Measurements from ENCODE around the gene CCN2. TPM values are rescaled to one million over a fixed set of nuclear protein-coding genes. Genes with fewer than 3 reads are reported as not detected.
A peak's percentile ranks its signal among the peaks of the same experiment; 100 is the strongest.
"Not testable (repeated sequence)": the region's sequence is repeated elsewhere in the genome, so short reads cannot be mapped to it uniquely, and the experiment has no call there.

CCN2 gene
- total RNA-seq, 1 donor from 2014 or later, result 4.1 TPM

GRCh38 chr6:131946992-131947955 is 3.9 kb downstream of the CCN2 start:
- DNase-seq (ENCODE audit: low spot score in 2 of 2), result no peak
- no peak for FAIRE-seq

DNA sequence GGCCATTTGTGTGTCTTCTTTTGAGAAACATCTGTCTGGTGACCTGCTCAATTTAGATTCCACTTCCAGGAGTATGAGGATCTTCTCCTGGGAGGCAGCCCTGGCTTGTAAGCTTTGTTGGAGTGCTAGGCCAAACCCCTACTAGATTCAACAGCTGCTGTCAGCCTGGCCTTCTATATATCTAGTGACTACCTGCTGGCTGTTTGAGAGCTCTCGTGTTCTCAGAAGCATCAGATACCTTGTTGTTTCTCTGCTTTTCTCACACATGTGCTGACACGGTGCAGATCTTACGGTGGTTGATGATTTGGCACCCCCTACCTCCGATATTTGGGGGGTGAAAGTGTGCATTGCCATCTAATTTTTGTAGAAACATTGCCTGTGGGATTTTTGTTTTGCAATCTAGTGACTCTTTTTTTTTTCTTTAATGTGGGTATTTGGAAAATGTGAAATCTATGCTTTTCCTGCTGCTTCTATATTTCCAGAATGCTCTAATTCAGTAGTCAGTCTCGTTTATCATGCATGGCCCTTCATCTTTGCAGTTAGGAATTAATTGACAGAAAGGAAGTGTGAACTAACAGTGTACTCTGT is 4.7 kb downstream of the CCN2 start:
- FAIRE-seq (no peak), DNase-seq (ENCODE audit: low spot score in 2 of 2) (no peak)

GRCh38 chr6:131945971-131946370 is 5.2 kb downstream of the CCN2 start:
- no peak for FAIRE-seq
- DNase-seq (ENCODE audit: low spot score in 2 of 2), result no peak

- DNase-seq (ENCODE audit: low spot score in 2 of 2), result no peak
- no peak for FAIRE-seq
Measured at GRCh38 chr6:131937703-131938631, 13.2 kb downstream of the CCN2 start.

- FAIRE-seq (no peak), DNase-seq (ENCODE audit: low spot score in 2 of 2) (no peak)
Measured at GRCh38 chr6:131937226-131937625, 13.9 kb downstream of the CCN2 start.

- no peak for DNase-seq (ENCODE audit: low spot score in 2 of 2)
- FAIRE-seq, result no peak
Measured at GRCh38 chr6:131936156-131936555, 15.0 kb downstream of the CCN2 start.

DNA sequence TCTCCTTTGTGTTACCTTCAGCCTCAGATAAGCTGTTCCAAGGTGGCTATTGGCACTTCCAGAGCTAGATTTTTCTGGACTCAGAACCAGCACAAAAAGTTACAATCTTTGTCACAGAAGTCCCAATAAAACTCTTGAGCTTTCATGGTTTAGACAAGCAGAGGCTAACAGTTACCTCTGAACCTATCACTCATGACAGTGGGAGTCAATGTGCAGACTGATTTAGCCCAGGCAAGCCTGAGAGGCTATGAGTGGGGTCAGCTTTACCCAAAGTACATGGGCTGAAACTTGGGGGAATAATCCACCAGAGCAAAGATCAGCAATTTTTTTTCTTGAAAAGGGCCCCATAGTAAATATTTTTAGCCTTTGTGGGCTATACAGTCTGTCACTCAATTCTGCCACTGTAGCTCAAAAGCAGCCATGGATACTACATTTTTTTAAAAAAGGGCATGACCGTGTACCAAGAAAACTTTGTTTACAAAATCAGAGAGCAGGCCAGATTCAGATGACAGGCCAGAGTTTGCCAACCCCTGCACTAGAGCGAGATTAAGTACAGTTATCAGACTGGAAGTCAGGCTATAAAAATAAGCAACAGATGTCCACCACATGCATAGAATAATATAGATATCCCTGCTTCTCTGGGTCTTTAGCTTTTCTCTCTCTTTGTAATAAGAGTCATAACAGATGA is 20.0 kb downstream of the CCN2 start:
- DNase-seq (ENCODE audit: low spot score in 2 of 2) (no peak), FAIRE-seq (no peak)

DNA sequence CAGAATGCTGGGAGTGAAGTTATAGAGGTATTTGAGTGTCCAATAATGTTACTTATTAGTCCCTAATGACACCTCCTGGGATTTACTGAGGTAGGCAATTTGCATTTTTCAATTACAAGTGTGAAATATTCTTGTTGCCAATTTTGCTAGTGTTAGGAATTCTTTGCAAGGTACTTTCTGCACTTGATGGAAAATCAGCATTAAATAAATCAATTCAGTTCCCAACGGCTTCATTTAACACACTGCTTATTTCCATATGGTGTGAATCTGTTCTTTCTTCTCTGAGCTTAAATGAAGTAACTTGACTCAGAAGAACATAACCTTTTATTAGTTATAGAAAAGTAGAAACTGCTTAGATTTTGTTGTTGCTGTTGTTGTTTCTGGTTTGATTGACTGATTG is 21.2 kb downstream of the CCN2 start:
- DNase-seq (ENCODE audit: low spot score in 2 of 2) (no peak), FAIRE-seq (no peak)

DNA sequence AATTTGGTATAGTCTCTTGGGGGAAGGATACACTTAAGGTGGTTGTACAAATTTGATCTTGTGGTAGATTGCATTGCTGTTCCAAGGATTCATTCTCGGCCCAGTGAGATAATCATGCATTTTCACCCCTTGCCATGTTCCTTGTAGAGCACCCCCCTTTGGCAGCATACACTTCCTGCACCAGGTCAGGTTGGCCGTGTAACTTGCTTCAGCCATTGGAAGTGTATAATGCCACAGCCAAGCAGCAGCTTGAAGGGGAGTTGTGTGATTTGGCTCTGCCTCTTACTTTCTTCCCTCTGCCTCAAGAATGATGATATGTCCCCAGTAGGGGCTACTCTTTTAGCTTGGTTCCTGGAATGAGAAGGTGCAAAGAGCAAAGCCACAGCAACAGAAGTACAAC is 21.9 kb downstream of the CCN2 start:
- DNase-seq (ENCODE audit: low spot score in 2 of 2) (no peak), FAIRE-seq (no peak)

DNA sequence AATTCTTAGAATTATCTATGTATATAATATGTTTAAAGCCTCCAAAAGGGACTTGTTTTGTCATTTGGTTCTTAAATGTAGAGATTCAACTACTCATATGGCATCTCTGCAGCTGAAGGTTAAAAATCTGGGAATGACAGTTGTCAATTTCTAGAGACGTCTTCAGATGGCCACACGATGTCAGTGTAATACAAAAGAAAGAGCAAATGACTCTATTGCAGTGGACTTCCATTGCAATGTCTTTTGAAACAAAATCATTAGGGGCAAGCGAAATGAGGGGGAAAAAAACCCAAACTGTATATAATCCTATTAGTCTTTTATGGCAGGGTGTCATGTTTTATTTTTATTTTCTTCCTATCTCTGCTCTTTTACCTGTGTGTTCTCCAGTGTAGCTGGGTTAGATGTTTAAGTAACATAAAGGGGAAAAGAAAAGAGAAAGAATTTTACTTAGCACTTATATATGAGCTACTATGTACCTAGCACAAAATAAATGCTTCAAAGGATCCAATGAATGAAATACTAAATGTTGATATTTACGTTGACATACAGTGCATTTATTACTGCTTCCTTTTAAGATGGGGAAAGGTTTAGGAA is 26.2 kb downstream of the CCN2 start:
- DNase-seq (ENCODE audit: low spot score in 2 of 2), result peak in 1 of 2 donors; percentile 53
- FAIRE-seq, result peak; percentile 68

- no peak for FAIRE-seq
- no peak for DNase-seq (ENCODE audit: low spot score in 2 of 2)
Measured at GRCh38 chr6:131923356-131923755, 27.8 kb downstream of the CCN2 start.

GRCh38 chr6:131920656-131921055 is 30.5 kb downstream of the CCN2 start:
- DNase-seq (ENCODE audit: low spot score in 2 of 2) (no peak), FAIRE-seq (no peak)

DNA sequence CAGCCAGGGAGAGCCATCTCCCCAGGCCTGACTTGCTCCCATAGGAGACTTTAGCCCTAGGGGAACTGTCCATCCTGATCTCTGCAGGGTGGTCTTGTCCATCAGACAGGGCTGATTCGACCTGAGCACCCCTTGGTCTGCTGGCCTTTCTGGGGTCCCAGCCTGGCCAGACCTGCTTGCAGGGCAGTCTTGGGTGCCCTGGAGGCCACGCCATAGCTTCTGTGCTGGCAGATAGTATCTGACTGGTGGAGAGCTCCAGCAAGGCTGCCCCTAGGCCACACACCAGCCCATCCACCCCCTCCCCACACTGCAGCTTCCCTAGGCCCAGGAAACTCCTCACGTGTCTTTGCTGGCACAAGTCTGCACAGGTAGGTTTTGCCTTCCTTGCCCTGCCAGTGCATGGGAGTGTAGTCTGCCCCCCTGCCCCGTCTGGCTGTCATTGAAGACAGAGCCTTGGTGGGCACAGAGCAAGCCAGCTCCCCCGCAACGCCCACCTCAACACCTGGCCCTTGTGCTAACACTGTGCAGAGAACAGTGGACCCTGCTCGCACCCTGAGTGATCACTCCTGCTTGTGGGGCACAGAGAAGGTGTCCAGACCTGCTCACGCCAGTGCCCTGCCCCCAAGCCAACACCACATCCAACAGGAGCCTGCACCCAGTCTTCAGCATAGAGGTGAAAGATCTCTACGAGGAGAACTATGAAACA is 32.4 kb downstream of the CCN2 start:
- FAIRE-seq (no peak), DNase-seq (ENCODE audit: low spot score in 2 of 2) (no peak)

GRCh38 chr6:131917763-131918649 is 33.2 kb downstream of the CCN2 start:
- FAIRE-seq, result no peak
- DNase-seq (ENCODE audit: low spot score in 2 of 2), result no peak

- no peak for FAIRE-seq
- DNase-seq (ENCODE audit: low spot score in 2 of 2), result no peak
Measured at GRCh38 chr6:131917318-131917717, 33.9 kb downstream of the CCN2 start.

DNA sequence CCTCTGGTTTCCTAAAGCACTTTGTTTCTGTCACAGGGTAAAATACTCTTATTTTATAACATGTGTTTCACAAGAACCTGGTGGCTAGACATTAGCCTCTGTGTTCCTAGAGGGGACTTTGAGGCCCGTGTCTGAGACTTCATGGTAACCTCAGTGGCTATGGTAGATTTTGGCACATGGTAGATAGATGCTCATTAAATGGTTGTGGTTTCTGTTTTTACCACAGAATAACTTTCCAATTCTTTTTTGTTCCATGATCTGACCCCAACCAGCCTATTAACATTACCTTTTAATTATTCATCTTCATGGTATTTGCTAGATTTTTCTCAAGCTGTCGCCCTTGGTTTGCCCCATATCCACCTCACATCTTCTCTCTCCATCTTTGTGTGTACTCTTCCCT is 34.3 kb downstream of the CCN2 start:
- no peak for FAIRE-seq
- DNase-seq (ENCODE audit: low spot score in 2 of 2), result no peak

DNA sequence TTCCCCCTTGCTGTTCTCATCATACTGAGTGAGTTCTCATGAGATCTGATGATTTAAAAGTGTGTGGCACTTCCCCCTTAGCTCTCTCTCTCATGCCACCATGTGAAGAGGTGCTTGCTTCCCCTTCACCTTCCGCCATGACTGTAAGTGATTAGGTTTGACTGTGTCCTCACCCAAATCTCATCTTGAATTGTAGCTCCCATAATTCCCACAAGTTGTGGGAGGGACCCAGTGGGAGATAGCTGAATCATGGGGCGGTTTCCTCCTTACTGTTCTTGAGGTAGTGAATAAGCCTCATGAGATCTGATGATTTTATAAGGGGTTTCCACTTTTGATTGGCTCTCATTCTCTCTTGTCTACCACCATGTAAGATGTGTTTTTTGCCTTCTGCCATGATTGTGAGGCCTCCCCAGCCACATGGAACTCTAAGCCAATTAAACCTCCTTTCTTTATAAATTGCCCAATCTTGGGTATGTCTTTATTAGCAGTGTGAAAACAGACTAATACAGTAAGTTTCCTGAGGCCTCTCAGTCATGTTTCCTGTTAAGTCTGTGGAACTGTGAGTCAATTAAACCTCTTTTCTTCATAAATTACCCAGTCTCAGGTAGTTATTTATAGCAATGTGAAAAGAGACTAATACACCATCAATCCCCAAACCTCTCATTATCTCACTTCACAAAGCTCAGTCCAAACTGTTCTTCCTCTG is 34.9 kb downstream of the CCN2 start:
- not testable (repeated sequence) for DNase-seq (ENCODE audit: low spot score in 2 of 2); FAIRE-seq

Data from frontal cortex (tissue), 4 donors.